ENCODE measurements around the gene SERTAD1.

Gene SERTAD1

GRCh38 chr19:40407714-40408597 is 17.8 kb downstream of the SERTAD1 start:
- Histone ChIP-seq H3K9me3 (ENCODE audit: control insufficient read depth, low read depth, low read length) (no peaks in the 10 kb centered on the region), H3K27ac (ENCODE audit: low read length) (no peak overlapping the region), H3K27me3 (ENCODE audit: control insufficient read depth, insufficient read depth, low read length) (no peaks in the 10 kb centered on the region), H3K9ac (ENCODE audit: low read length) (no peak overlapping the region), H3K36me3 (ENCODE audit: control insufficient read depth, low read depth, low read length) (no peaks in the 10 kb centered on the region), H3K4me1 (ENCODE audit: control insufficient read depth, low read depth, low read length) (peaks cover 4% of the 10 kb centered on the region), H3K4me3 (ENCODE audit: low read length) (no peak overlapping the region)

GRCh38 chr19:40403262-40403984 is 22.4 kb downstream of the SERTAD1 start:
- H3K9ac ChIP-seq (ENCODE audit: low read length), result no peak overlapping the region
- no peaks in the 10 kb centered on the region for H3K36me3 ChIP-seq (ENCODE audit: control insufficient read depth, low read depth, low read length)
- no peak overlapping the region for H3K27ac ChIP-seq (ENCODE audit: low read length)
- peak overlapping the region; percentile 59 for H3K4me3 ChIP-seq (ENCODE audit: low read length)
- no peaks in the 10 kb centered on the region for H3K9me3 ChIP-seq (ENCODE audit: control insufficient read depth, low read depth, low read length)
- no peaks in the 10 kb centered on the region for H3K4me1 ChIP-seq (ENCODE audit: control insufficient read depth, low read depth, low read length)
- peaks cover 8% of the 10 kb centered on the region for H3K27me3 ChIP-seq (ENCODE audit: control insufficient read depth, insufficient read depth, low read length)

DNA sequence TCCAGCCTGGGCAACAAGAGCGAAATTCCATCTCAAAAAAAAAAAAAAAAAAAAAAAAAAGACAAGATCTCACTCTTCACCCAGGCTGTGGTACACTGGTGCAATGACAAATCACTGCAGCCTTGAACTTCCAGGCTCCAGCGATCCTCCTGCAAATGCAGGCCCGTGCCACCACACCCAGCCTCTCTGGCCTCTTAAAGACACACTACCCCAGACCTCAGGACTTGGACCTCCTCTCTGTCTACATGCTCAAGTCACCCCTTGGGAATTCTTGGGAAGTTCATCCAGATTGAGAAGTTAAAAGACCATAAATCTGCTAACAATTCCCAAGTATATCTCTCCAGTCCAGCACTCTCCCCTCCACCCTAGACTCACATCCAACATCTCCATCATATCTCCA is 25.2 kb downstream of the SERTAD1 start:
- no peak overlapping the region for H3K27ac ChIP-seq (ENCODE audit: low read length)
- no peaks in the 10 kb centered on the region for H3K4me1 ChIP-seq (ENCODE audit: control insufficient read depth, low read depth, low read length)
- H3K9ac ChIP-seq (ENCODE audit: low read length), result no peak overlapping the region
- H3K36me3 ChIP-seq (ENCODE audit: control insufficient read depth, low read depth, low read length), result no peaks in the 10 kb centered on the region
- H3K9me3 ChIP-seq (ENCODE audit: control insufficient read depth, low read depth, low read length), result no peaks in the 10 kb centered on the region
- H3K4me3 ChIP-seq (ENCODE audit: low read length), result no peak overlapping the region
- H3K27me3 ChIP-seq (ENCODE audit: control insufficient read depth, insufficient read depth, low read length), result peaks cover 16% of the 10 kb centered on the region

DNA sequence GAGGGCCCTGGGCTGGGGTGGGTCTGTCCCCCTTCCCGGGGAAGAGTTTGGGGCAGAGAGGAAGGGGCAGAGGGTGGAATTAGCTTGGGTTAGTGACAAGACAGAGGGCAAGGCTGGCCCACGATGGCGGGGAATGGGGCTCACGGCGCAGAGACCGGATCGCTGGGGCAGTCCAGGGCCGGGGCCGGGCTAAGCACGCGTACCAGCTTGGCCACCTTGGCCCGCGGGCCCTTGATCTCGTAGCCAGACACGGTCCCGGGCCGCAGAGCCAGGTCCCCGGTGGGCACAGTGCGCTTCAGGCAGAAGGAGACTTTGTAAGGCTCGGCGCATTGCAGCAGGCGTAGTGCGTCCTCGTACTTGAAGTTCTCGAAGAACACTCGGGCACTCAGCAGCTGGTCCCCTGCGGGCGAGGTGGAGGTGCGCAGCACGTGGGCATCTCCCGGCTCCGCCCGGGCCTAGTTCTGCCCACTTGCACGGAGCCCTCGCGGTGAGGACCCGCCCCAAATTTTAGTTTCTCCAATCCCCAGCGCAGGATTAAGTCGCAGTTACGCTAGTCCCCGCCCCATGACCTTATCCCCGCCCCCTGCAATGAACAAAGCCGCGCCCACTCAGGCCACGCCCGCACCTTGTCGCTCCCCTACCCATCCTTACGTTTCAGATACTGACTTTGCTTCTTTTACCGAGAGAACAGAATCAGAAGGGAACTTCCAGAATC is 27.2 kb downstream of the SERTAD1 start:
- H3K36me3 ChIP-seq (ENCODE audit: control insufficient read depth, low read depth, low read length), result no peaks in the 10 kb centered on the region
- peaks cover 16% of the 10 kb centered on the region for H3K27me3 ChIP-seq (ENCODE audit: control insufficient read depth, insufficient read depth, low read length)
- H3K27ac ChIP-seq (ENCODE audit: low read length), result no peak overlapping the region
- no peak overlapping the region for H3K4me3 ChIP-seq (ENCODE audit: low read length)
- no peaks in the 10 kb centered on the region for H3K4me1 ChIP-seq (ENCODE audit: control insufficient read depth, low read depth, low read length)
- no peak overlapping the region for H3K9ac ChIP-seq (ENCODE audit: low read length)
- H3K9me3 ChIP-seq (ENCODE audit: control insufficient read depth, low read depth, low read length), result no peaks in the 10 kb centered on the region

- Histone ChIP-seq H3K9me3 (ENCODE audit: control insufficient read depth, low read depth, low read length) (no peaks in the 10 kb centered on the region), H3K4me3 (ENCODE audit: low read length) (no peak overlapping the region), H3K9ac (ENCODE audit: low read length) (no peak overlapping the region), H3K36me3 (ENCODE audit: control insufficient read depth, low read depth, low read length) (no peaks in the 10 kb centered on the region), H3K27ac (ENCODE audit: low read length) (no peak overlapping the region), H3K4me1 (ENCODE audit: control insufficient read depth, low read depth, low read length) (no peaks in the 10 kb centered on the region), H3K27me3 (ENCODE audit: control insufficient read depth, insufficient read depth, low read length) (peaks cover 16% of the 10 kb centered on the region)
Observed at GRCh38 chr19:40397568-40397906, 28.3 kb downstream of the SERTAD1 start.

DNA sequence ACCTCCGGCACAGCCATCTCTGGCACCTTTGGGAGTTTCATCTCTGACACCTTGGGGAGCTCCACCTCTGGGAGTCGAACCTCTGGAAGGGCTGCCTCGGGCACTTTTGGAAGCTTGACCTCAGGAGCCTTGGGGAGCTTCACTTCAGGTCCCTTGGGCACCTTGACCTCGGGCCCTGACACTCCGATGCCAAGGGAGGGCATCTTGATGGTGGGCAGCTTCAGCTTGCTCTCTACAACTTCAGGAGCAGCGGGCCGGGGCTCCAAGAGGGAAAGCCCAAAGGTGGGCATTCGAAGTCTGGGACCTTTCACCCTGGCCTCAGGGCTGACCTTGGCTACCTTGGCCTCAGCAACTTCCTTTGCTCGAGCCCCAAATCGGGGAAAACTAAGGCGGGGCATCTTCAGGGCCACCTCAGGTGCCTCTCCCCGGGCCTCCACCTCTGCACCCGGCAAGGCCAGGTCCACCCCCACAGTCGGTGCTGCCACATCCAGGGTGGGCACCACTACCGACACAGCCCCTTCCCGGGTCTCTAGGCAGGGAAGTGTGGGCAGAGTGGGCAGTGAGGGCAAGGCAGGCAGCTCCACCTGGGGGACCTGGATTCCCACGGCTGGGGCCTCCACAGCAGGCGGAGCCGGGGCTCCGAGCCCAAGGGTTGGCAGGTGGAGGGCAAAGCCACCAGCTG is 28.8 kb downstream of the SERTAD1 start:
- Histone ChIP-seq H3K9me3 (ENCODE audit: control insufficient read depth, low read depth, low read length) (no peaks in the 10 kb centered on the region), H3K36me3 (ENCODE audit: control insufficient read depth, low read depth, low read length) (no peaks in the 10 kb centered on the region), H3K27me3 (ENCODE audit: control insufficient read depth, insufficient read depth, low read length) (peaks cover 16% of the 10 kb centered on the region), H3K9ac (ENCODE audit: low read length) (no peak overlapping the region), H3K27ac (ENCODE audit: low read length) (no peak overlapping the region), H3K4me1 (ENCODE audit: control insufficient read depth, low read depth, low read length) (no peaks in the 10 kb centered on the region), H3K4me3 (ENCODE audit: low read length) (no peak overlapping the region)

GRCh38 chr19:40395956-40396355 is 29.8 kb downstream of the SERTAD1 start:
- Histone ChIP-seq H3K27me3 (ENCODE audit: control insufficient read depth, insufficient read depth, low read length) (peaks cover 16% of the 10 kb centered on the region), H3K27ac (ENCODE audit: low read length) (no peak overlapping the region), H3K4me3 (ENCODE audit: low read length) (no peak overlapping the region), H3K9ac (ENCODE audit: low read length) (no peak overlapping the region), H3K36me3 (ENCODE audit: control insufficient read depth, low read depth, low read length) (no peaks in the 10 kb centered on the region), H3K4me1 (ENCODE audit: control insufficient read depth, low read depth, low read length) (no peaks in the 10 kb centered on the region), H3K9me3 (ENCODE audit: control insufficient read depth, low read depth, low read length) (no peaks in the 10 kb centered on the region)

GRCh38 chr19:40394816-40395210 is 31.0 kb downstream of the SERTAD1 start:
- H3K9ac ChIP-seq (ENCODE audit: low read length), result no peak overlapping the region
- no peaks in the 10 kb centered on the region for H3K9me3 ChIP-seq (ENCODE audit: control insufficient read depth, low read depth, low read length)
- no peak overlapping the region for H3K4me3 ChIP-seq (ENCODE audit: low read length)
- H3K27me3 ChIP-seq (ENCODE audit: control insufficient read depth, insufficient read depth, low read length), result peaks cover 16% of the 10 kb centered on the region
- H3K36me3 ChIP-seq (ENCODE audit: control insufficient read depth, low read depth, low read length), result no peaks in the 10 kb centered on the region
- no peak overlapping the region for H3K27ac ChIP-seq (ENCODE audit: low read length)
- no peaks in the 10 kb centered on the region for H3K4me1 ChIP-seq (ENCODE audit: control insufficient read depth, low read depth, low read length)

DNA sequence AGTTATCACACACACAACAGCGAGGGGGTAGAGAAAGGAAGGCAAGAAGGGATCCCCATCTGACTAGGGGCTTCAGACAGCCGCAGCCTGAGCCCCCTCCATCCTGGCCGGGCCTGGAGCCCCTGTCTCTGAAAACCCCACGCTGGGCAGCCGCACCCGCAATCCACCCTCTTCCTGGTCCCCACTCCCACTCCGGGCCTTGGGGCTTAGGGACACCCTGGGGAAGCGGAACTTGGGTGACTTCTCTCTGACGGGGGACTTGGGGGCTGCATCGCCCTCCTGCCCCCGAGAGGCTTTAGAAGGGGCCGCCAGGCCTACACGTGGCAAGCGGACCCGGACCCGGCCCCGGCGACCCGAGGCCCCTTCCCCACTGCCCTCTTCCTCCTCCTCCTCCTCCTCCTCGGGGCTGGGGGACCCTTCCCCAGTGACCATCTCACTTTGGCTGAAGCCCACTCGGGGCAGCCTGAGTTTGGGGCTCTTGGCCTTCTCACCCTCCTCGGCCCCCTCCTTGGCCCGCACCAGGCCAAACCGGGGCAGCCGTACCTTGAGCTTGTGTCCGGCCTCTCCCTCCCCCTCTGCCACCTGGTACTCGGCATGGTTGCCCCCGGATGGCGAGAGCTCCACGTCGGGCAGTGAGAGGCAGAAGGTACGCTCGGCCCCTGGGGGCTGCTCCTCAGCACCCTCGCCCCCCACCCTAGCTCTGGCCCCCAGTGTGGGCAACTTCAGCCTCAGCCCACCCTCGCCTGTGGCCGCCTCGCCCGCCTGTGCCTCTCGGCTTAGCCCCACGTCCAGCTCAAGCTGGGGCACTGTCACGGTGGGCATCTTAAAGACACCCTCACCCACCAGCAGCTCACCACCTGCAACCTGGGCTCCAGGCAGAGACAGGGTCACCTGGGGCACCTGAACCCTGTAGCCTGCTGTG is 31.6 kb downstream of the SERTAD1 start:
- Histone ChIP-seq H3K36me3 (ENCODE audit: control insufficient read depth, low read depth, low read length) (no peaks in the 10 kb centered on the region), H3K9me3 (ENCODE audit: control insufficient read depth, low read depth, low read length) (no peaks in the 10 kb centered on the region), H3K27ac (ENCODE audit: low read length) (no peak overlapping the region), H3K27me3 (ENCODE audit: control insufficient read depth, insufficient read depth, low read length) (peaks cover 11% of the 10 kb centered on the region), H3K4me1 (ENCODE audit: control insufficient read depth, low read depth, low read length) (no peaks in the 10 kb centered on the region), H3K9ac (ENCODE audit: low read length) (no peak overlapping the region), H3K4me3 (ENCODE audit: low read length) (no peak overlapping the region)

GRCh38 chr19:40392894-40393517 is 32.8 kb downstream of the SERTAD1 start:
- H3K4me1 ChIP-seq (ENCODE audit: control insufficient read depth, low read depth, low read length), result no peaks in the 10 kb centered on the region
- no peak overlapping the region for H3K27ac ChIP-seq (ENCODE audit: low read length)
- no peak overlapping the region for H3K9ac ChIP-seq (ENCODE audit: low read length)
- no peaks in the 10 kb centered on the region for H3K36me3 ChIP-seq (ENCODE audit: control insufficient read depth, low read depth, low read length)
- H3K4me3 ChIP-seq (ENCODE audit: low read length), result no peak overlapping the region
- no peaks in the 10 kb centered on the region for H3K9me3 ChIP-seq (ENCODE audit: control insufficient read depth, low read depth, low read length)
- peaks cover 3% of the 10 kb centered on the region for H3K27me3 ChIP-seq (ENCODE audit: control insufficient read depth, insufficient read depth, low read length)
